HG02588 (cell line): ENCODE measurements around the gene FREY1.

ENCODE experiments used
- ATAC-seq: cut with Tn5 transposase; IDR thresholded peaks from one replicate; pipeline ENCODE4 v1.9.1; 2021; ENCODE audit warnings: mild to moderate bottlenecking, moderate library complexity; ENCODE audit not compliant: unreplicated experiment

Gene FREY1

GRCh38 chr11:45929486-45930030 is 22.5 kb upstream of the FREY1 start:
- no peak for ATAC-seq

- no peak for ATAC-seq
These were observed 21.6 kb upstream of the FREY1 start for GRCh38 chr11:45928535-45929215.

- ATAC-seq, result no peak
These were observed 20.8 kb upstream of the FREY1 start for GRCh38 chr11:45927684-45928413.

GRCh38 chr11:45927332-45927683 is 20.2 kb upstream of the FREY1 start:
- ATAC-seq, result no peak

- no peak for ATAC-seq
These were observed 19.7 kb upstream of the FREY1 start for GRCh38 chr11:45926536-45927331.

- no peak for ATAC-seq
These were observed 18.9 kb upstream of the FREY1 start for GRCh38 chr11:45926001-45926401.

- ATAC-seq, result no peak
These were observed 18.5 kb upstream of the FREY1 start for GRCh38 chr11:45925550-45925949.

GRCh38 chr11:45924927-45925326 is 17.9 kb upstream of the FREY1 start:
- ATAC-seq, result no peak

- ATAC-seq, result no peak
These were observed 17.2 kb upstream of the FREY1 start for GRCh38 chr11:45924036-45924915.

- no peak for ATAC-seq
These were observed 15.5 kb upstream of the FREY1 start, which contains the start of gene LARGE2 for GRCh38 chr11:45922425-45923082. Gene LARGE2 (plus strand): TSS chr11:45922656. CDS start chr11:45922883, 227 bp downstream.

GRCh38 chr11:45921561-45922424 is 14.7 kb upstream of the FREY1 start:
- no peak for ATAC-seq

GRCh38 chr11:45920531-45921477 is 13.7 kb upstream of the FREY1 start:
- ATAC-seq, result no peak

GRCh38 chr11:45919806-45920530 is 12.9 kb upstream of the FREY1 start:
- no peak for ATAC-seq

GRCh38 chr11:45918962-45919675 is 12.0 kb upstream of the FREY1 start:
- no peak for ATAC-seq

GRCh38 chr11:45918331-45918941 is 11.4 kb upstream of the FREY1 start:
- peak; percentile 36 for ATAC-seq
